Neural cell (in vitro differentiated cells): ENCODE data around the gene C1QTNF4.

Experiments
- EP300 ChIP-seq: fragments of 450-650 bp; conservative IDR thresholded peaks from 2 replicates; pipeline ENCODE4 v1.6.1; 2014; ENCODE audit warnings: antibody characterized with exemption, mild to moderate bottlenecking, moderate library complexity; ENCODE audit not compliant: poor library complexity, severe bottlenecking
- EZH2 ChIP-seq: fragments of 200-600, 300-800 bp; shearing (Covaris generic), sonication (generic); IDR thresholded peaks from 2 replicates; pipeline ENCODE4 v1.6.1; 2014; ENCODE audit warnings: antibody characterized with exemption, low read length, borderline replicate concordance, mild to moderate bottlenecking; ENCODE audit not compliant: insufficient read depth, poor library complexity, severe bottlenecking
- POLR2AphosphoS5 ChIP-seq: IDR thresholded peaks from 2 replicates; pipeline ENCODE4 v1.6.1; 2012
- RAD21 ChIP-seq: fragments of 450-650 bp; conservative IDR thresholded peaks from 2 replicates; pipeline ENCODE4 v1.6.1; 2014; ENCODE audit warnings: antibody characterized with exemption, mild to moderate bottlenecking, moderate library complexity
- SMC3 ChIP-seq: fragments of 450-650 bp; conservative IDR thresholded peaks from 2 replicates; pipeline ENCODE4 v1.6.1; 2014; ENCODE audit warnings: antibody characterized with exemption, mild to moderate bottlenecking, moderate library complexity; ENCODE audit not compliant: poor library complexity
- TAF1 ChIP-seq: IDR thresholded peaks from 2 replicates; pipeline ENCODE4 v1.6.1; 2012; ENCODE audit warnings: low read depth
- TF ChIP-seq, protein P1 (sequence below): fragments of 450-650 bp; IDR thresholded peaks from 2 replicates; pipeline ENCODE4 v1.5.1; 2014; ENCODE audit warnings: antibody characterized with exemption, mild to moderate bottlenecking, moderate library complexity; ENCODE audit not compliant: poor library complexity, severe bottlenecking
- TF ChIP-seq, protein P2 (sequence below): IDR thresholded peaks from 2 replicates; pipeline ENCODE4 v1.6.1; 2012; ENCODE audit warnings: borderline replicate concordance

DNA sequence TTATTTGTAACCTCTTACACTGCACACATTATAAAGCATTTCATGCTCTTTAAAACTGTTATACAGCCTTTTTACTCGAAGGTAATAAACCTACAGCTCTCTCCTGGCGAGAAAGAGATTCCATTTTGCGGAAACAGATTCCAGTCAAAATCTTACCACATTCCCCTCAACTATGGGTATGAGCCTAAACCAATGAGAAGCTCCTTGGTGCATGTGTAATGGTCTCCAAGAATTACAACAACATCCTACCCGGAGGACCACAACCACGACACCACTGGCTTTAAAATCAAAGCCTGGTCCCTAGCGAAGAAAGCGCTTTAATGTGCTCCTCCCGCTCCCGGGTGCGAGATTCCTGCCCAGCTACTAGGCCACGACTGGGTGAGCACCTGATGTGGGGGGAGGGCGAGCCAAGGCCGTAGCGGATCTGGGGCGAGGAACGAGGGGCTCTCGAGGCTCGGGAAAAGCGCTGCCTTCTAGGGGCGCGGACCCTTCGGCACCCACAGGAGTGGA is 42.1 kb downstream of the C1QTNF4 start:
- TF ChIP-seq POLR2AphosphoS5 (no peak), EZH2 (no peak), EP300 (no peak), TAF1 (no peak), SMC3 (no peak), RAD21 (no peak)
- TF ChIP-seq, protein P1, sequence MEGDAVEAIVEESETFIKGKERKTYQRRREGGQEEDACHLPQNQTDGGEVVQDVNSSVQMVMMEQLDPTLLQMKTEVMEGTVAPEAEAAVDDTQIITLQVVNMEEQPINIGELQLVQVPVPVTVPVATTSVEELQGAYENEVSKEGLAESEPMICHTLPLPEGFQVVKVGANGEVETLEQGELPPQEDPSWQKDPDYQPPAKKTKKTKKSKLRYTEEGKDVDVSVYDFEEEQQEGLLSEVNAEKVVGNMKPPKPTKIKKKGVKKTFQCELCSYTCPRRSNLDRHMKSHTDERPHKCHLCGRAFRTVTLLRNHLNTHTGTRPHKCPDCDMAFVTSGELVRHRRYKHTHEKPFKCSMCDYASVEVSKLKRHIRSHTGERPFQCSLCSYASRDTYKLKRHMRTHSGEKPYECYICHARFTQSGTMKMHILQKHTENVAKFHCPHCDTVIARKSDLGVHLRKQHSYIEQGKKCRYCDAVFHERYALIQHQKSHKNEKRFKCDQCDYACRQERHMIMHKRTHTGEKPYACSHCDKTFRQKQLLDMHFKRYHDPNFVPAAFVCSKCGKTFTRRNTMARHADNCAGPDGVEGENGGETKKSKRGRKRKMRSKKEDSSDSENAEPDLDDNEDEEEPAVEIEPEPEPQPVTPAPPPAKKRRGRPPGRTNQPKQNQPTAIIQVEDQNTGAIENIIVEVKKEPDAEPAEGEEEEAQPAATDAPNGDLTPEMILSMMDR, result no peak
- TF ChIP-seq, protein P2, sequence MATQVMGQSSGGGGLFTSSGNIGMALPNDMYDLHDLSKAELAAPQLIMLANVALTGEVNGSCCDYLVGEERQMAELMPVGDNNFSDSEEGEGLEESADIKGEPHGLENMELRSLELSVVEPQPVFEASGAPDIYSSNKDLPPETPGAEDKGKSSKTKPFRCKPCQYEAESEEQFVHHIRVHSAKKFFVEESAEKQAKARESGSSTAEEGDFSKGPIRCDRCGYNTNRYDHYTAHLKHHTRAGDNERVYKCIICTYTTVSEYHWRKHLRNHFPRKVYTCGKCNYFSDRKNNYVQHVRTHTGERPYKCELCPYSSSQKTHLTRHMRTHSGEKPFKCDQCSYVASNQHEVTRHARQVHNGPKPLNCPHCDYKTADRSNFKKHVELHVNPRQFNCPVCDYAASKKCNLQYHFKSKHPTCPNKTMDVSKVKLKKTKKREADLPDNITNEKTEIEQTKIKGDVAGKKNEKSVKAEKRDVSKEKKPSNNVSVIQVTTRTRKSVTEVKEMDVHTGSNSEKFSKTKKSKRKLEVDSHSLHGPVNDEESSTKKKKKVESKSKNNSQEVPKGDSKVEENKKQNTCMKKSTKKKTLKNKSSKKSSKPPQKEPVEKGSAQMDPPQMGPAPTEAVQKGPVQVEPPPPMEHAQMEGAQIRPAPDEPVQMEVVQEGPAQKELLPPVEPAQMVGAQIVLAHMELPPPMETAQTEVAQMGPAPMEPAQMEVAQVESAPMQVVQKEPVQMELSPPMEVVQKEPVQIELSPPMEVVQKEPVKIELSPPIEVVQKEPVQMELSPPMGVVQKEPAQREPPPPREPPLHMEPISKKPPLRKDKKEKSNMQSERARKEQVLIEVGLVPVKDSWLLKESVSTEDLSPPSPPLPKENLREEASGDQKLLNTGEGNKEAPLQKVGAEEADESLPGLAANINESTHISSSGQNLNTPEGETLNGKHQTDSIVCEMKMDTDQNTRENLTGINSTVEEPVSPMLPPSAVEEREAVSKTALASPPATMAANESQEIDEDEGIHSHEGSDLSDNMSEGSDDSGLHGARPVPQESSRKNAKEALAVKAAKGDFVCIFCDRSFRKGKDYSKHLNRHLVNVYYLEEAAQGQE, result no peak
